ENCODE measurements around the gene NUDT3.

- TF ChIP-seq, protein P1, sequence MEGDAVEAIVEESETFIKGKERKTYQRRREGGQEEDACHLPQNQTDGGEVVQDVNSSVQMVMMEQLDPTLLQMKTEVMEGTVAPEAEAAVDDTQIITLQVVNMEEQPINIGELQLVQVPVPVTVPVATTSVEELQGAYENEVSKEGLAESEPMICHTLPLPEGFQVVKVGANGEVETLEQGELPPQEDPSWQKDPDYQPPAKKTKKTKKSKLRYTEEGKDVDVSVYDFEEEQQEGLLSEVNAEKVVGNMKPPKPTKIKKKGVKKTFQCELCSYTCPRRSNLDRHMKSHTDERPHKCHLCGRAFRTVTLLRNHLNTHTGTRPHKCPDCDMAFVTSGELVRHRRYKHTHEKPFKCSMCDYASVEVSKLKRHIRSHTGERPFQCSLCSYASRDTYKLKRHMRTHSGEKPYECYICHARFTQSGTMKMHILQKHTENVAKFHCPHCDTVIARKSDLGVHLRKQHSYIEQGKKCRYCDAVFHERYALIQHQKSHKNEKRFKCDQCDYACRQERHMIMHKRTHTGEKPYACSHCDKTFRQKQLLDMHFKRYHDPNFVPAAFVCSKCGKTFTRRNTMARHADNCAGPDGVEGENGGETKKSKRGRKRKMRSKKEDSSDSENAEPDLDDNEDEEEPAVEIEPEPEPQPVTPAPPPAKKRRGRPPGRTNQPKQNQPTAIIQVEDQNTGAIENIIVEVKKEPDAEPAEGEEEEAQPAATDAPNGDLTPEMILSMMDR (IDR thresholded peaks at IDR 0.05; ENCODE audit: low read depth, low read length): no peak
- TF ChIP-seq EZH2phosphoT487 (IDR thresholded peaks at IDR 0.05; ENCODE audit: low read depth): no peak
Measured at GRCh38 chr6:34298941-34299340, 93.5 kb downstream of the NUDT3 start.

All from OCI-LY3 (cell line).